ENCODE results near the gene TLR10. TPM values are rescaled to one million over a fixed set of nuclear protein-coding genes. Genes with fewer than 3 reads are reported as not detected.

Gene TLR10
- total RNA-seq, 2 experiments from 2014 or later, result not detected

GRCh38 chr4:38829237-38829636, 46.4 kb upstream of the TLR10 start:
- CTCF ChIA-PET, result no interaction called here
- Mint-ChIP-seq H3K27ac (no peak overlapping the region), H3K27me3 (no peaks in the 10 kb centered on the region), H3K4me1 (ENCODE audit: low read depth) (no peaks in the 10 kb centered on the region), H3K9me3 (peaks cover 9% of the 10 kb centered on the region), H3K4me3 (no peak overlapping the region), H3K36me3 (ENCODE audit: low read depth) (no peaks in the 10 kb centered on the region)
- Histone ChIP-seq H3K4me1 (ENCODE audit: insufficient read depth, low read length) (no peaks in the 10 kb centered on the region), H3K4me3 (ENCODE audit: low read length) (no peak overlapping the region), H3K27ac (ENCODE audit: low read depth in 1 of 2, low read length in 2 of 2) (no peak overlapping the region), H3K36me3 (ENCODE audit: insufficient read depth, low read length) (no peaks in the 10 kb centered on the region), H3K27me3 (ENCODE audit: control insufficient read depth in 1 of 2, insufficient read depth in 2 of 2, low read length in 2 of 2) (no peaks in the 10 kb centered on the region), H3K9me3 (ENCODE audit: control insufficient read depth in 1 of 2, insufficient read depth in 1 of 2, low read length in 2 of 2) (peaks cover under 1 to 4% of the 10 kb centered on the region in 2 experiments)
- POLR2A ChIA-PET, result no interaction called here
- TF ChIP-seq CTCF (IDR thresholded peaks at IDR 0.05), result no peak
- no peak for ATAC-seq (ENCODE audit: poor library complexity)
- intact Hi-C loops (cut with DNase I, micrococcal nuclease), result no loop called here
- DNase-seq, result no peak

- intact Hi-C loops (cut with DNase I, micrococcal nuclease), result no loop called here
- Histone ChIP-seq H3K27me3 (ENCODE audit: control insufficient read depth in 1 of 2, insufficient read depth in 2 of 2, low read length in 2 of 2) (no peaks in the 10 kb centered on the region), H3K9me3 (ENCODE audit: control insufficient read depth in 1 of 2, insufficient read depth in 1 of 2, low read length in 2 of 2) (peaks cover 5 to 7% of the 10 kb centered on the region in 2 experiments), H3K27ac (ENCODE audit: low read depth in 1 of 2, low read length in 2 of 2) (no peak overlapping the region), H3K4me3 (ENCODE audit: low read length) (no peak overlapping the region), H3K36me3 (ENCODE audit: insufficient read depth, low read length) (no peaks in the 10 kb centered on the region), H3K4me1 (ENCODE audit: insufficient read depth, low read length) (no peaks in the 10 kb centered on the region)
- H3K9me3 Mint-ChIP-seq, result peaks cover 7% of the 10 kb centered on the region
- DNase-seq (no peak), ATAC-seq (ENCODE audit: poor library complexity) (no peak)
- no peak overlapping the region for H3K27ac Mint-ChIP-seq
- CTCF ChIA-PET, result no interaction called here
- no peaks in the 10 kb centered on the region for H3K27me3 Mint-ChIP-seq
- H3K36me3 Mint-ChIP-seq (ENCODE audit: low read depth), result no peaks in the 10 kb centered on the region
- TF ChIP-seq CTCF (IDR thresholded peaks at IDR 0.05), result no peak
- no peak overlapping the region for H3K4me3 Mint-ChIP-seq
- POLR2A ChIA-PET, result no interaction called here
- peaks cover 9% of the 10 kb centered on the region for H3K4me1 Mint-ChIP-seq (ENCODE audit: low read depth)
Observed at GRCh38 chr4:38823766-38824165, 41.0 kb upstream of the TLR10 start.

- no peak for DNase-seq
- Mint-ChIP-seq H3K27ac (no peak overlapping the region), H3K4me1 (ENCODE audit: low read depth) (peaks cover 9% of the 10 kb centered on the region), H3K27me3 (no peaks in the 10 kb centered on the region), H3K9me3 (peaks cover 7% of the 10 kb centered on the region), H3K4me3 (no peak overlapping the region), H3K36me3 (ENCODE audit: low read depth) (no peaks in the 10 kb centered on the region)
- TF ChIP-seq CTCF (IDR thresholded peaks at IDR 0.05), result no peak
- no peak for ATAC-seq (ENCODE audit: poor library complexity)
- intact Hi-C loops (cut with DNase I, micrococcal nuclease), result no loop called here
- Histone ChIP-seq H3K9me3 (ENCODE audit: control insufficient read depth in 1 of 2, insufficient read depth in 1 of 2, low read length in 2 of 2) (peaks cover 5 to 7% of the 10 kb centered on the region in 2 experiments), H3K27ac (ENCODE audit: low read depth in 1 of 2, low read length in 2 of 2) (no peak overlapping the region), H3K4me1 (ENCODE audit: insufficient read depth, low read length) (no peaks in the 10 kb centered on the region), H3K4me3 (ENCODE audit: low read length) (no peak overlapping the region), H3K27me3 (ENCODE audit: control insufficient read depth in 1 of 2, insufficient read depth in 2 of 2, low read length in 2 of 2) (no peaks in the 10 kb centered on the region), H3K36me3 (ENCODE audit: insufficient read depth, low read length) (no peaks in the 10 kb centered on the region)
- ChIA-PET CTCF (interaction anchor here (1.3 kb wide), 1 partner anchor 40 kb away, joined by 3 read pairs; the partner anchor contains the start of gene TLR10), POLR2A (interaction anchor here (1.0 kb wide), 1 partner anchor 19 kb away, joined by 3 read pairs; the partner anchor contains the start of gene TLR1)
Observed at GRCh38 chr4:38822748-38823303, 40.0 kb upstream of the TLR10 start.

Measured in CD4-positive, alpha-beta T cell (primary cell).